ENCODE measurements around the gene CX3CL1. TPM values are rescaled to one million over a fixed set of nuclear protein-coding genes. Genes with fewer than 3 reads are reported as not detected.

CX3CL1 gene
- total and polyA plus RNA-seq, 10 of the 15 experiments (the other 5 are each of a cell fraction or from before 2014, with no cell fraction given): 0.03 to 1.2 (median 0.46) TPM

DNA sequence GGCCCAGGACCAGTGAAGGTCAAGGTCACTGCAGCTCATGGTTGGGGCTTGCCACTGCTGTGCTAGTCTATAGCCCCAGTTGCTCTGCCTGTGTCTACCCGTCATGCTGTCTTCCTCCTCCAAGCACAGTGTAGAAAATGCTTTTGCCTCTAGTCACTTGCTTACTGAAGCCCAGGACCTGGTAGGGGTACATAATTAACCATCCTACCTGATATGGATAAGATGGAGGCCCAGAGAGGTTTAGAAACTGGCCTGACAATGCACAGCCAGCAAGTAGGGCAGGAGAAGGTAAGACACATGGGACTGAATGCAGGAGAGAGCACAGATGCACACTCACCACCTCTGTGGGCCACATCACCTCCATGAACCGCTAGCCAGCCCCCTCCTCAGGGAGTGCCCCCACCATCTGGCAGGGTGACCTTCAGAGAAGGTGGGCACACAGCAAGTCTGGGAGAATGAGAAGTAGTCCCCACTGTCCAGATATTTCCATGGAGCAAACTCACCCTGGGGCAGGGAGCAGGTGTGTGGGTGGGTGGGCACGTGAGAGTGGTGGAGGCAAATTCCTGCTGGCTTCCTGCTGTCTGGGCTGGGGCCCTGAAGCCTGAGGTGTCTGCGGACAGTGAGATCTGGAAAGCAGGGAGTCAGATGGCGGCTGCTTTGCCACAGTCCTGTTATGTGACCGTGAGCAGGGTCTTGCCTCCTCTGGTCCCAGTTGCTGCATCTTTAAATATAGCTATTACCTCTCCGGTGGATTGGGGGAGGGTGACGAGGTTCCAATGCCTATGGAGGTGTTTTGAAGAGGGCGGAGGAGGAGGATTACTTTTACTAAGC, 1.0 kb downstream of the CX3CL1 start (continued):
- TF ChIP-seq, protein P1, sequence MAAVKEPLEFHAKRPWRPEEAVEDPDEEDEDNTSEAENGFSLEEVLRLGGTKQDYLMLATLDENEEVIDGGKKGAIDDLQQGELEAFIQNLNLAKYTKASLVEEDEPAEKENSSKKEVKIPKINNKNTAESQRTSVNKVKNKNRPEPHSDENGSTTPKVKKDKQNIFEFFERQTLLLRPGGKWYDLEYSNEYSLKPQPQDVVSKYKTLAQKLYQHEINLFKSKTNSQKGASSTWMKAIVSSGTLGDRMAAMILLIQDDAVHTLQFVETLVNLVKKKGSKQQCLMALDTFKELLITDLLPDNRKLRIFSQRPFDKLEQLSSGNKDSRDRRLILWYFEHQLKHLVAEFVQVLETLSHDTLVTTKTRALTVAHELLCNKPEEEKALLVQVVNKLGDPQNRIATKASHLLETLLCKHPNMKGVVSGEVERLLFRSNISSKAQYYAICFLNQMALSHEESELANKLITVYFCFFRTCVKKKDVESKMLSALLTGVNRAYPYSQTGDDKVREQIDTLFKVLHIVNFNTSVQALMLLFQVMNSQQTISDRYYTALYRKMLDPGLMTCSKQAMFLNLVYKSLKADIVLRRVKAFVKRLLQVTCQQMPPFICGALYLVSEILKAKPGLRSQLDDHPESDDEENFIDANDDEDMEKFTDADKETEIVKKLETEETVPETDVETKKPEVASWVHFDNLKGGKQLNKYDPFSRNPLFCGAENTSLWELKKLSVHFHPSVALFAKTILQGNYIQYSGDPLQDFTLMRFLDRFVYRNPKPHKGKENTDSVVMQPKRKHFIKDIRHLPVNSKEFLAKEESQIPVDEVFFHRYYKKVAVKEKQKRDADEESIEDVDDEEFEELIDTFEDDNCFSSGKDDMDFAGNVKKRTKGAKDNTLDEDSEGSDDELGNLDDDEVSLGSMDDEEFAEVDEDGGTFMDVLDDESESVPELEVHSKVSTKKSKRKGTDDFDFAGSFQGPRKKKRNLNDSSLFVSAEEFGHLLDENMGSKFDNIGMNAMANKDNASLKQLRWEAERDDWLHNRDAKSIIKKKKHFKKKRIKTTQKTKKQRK (IDR thresholded peaks at IDR 0.05; ENCODE audit: low read depth, low read length): no peak
- TF ChIP-seq ZSCAN29 (IDR thresholded peaks at IDR 0.05): no peak
- TF ChIP-seq IKZF1 (conservative IDR thresholded peaks at IDR 0.05): no peak
- no peak for TF ChIP-seq FOXM1 (IDR thresholded peaks at IDR 0.05; ENCODE audit: low read depth, low read length)
- TF ChIP-seq SMARCA5 (IDR thresholded peaks at IDR 0.05): peak; percentile 78
- TF ChIP-seq HDGF (IDR thresholded peaks at IDR 0.05): no peak
- TF ChIP-seq, protein P2, sequence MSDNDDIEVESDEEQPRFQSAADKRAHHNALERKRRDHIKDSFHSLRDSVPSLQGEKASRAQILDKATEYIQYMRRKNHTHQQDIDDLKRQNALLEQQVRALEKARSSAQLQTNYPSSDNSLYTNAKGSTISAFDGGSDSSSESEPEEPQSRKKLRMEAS (IDR thresholded peaks at IDR 0.05; ENCODE audit: low read depth, low read length): no peak
- TF ChIP-seq, protein P3, sequence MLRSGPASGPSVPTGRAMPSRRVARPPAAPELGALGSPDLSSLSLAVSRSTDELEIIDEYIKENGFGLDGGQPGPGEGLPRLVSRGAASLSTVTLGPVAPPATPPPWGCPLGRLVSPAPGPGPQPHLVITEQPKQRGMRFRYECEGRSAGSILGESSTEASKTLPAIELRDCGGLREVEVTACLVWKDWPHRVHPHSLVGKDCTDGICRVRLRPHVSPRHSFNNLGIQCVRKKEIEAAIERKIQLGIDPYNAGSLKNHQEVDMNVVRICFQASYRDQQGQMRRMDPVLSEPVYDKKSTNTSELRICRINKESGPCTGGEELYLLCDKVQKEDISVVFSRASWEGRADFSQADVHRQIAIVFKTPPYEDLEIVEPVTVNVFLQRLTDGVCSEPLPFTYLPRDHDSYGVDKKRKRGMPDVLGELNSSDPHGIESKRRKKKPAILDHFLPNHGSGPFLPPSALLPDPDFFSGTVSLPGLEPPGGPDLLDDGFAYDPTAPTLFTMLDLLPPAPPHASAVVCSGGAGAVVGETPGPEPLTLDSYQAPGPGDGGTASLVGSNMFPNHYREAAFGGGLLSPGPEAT (IDR thresholded peaks at IDR 0.05; ENCODE audit: low read depth): 0 out of 2 replicates have a peak, but pooled peaks have one; percentile 4
- TF ChIP-seq PAX8 (IDR thresholded peaks at IDR 0.05): no peak
- peak; percentile 91; the same call in 1 of the 2 replicates for TF ChIP-seq NR2F1 (conservative IDR thresholded peaks at IDR 0.05)
- TF ChIP-seq YY1 (IDR thresholded peaks at IDR 0.05; ENCODE audit: low read depth, low read length): no peak
- TF ChIP-seq JUND (IDR thresholded peaks at IDR 0.05; ENCODE audit: low read depth, low read length): no peak
- peak; percentile 10; the same call in 1 of the 2 replicates for TF ChIP-seq EED (IDR thresholded peaks at IDR 0.05; ENCODE audit: low read depth)
